K562 (cell line): Measurements from ENCODE around the gene CDX1. TPM values are rescaled to one million over a fixed set of nuclear protein-coding genes. Genes with fewer than 3 reads are reported as not detected.

Source experiments
- ATF1 ChIP-seq, 2 experiments: fragments of 450-650 bp in 1 of 2; IDR thresholded peaks; 2 replicates each; pipeline ENCODE4 v1.6.1; 2016; ENCODE audit warnings: missing compliant biosample characterization in 1 of 2, missing genetic modification characterization in 1 of 2
- BRD9 ChIP-seq: fragments of 450-650 bp; IDR thresholded peaks from 2 replicates; pipeline ENCODE4 v1.6.1; 2018; ENCODE audit warnings: low read depth; ENCODE audit not compliant: partially characterized antibody
- CHD1 ChIP-seq: fragments of 200-600 bp; sonication (generic); IDR thresholded peaks from one replicate; pipeline ENCODE4 v1.6.1; 2012; ENCODE audit warnings: mild to moderate bottlenecking, moderate library complexity, low read length, inconsistent platforms
- CLOCK ChIP-seq: fragments of 250-450 bp; sonication (Bioruptor Pico); IDR thresholded peaks from 2 replicates; pipeline ENCODE4 v1.4.0; 2020; ENCODE audit warnings: mild to moderate bottlenecking, moderate library complexity, borderline replicate concordance
- CXXC5 ChIP-seq: fragments of 250-450 bp; sonication (Bioruptor Pico); IDR thresholded peaks from 2 replicates; pipeline ENCODE4 v1.8.0; 2022; ENCODE audit warnings: inconsistent platforms, mild to moderate bottlenecking, moderate library complexity
- DMBX1 ChIP-seq: fragments of 250-450 bp; sonication (Bioruptor Pico); IDR thresholded peaks from 2 replicates; pipeline ENCODE4 v1.8.0; 2022; ENCODE audit warnings: inconsistent platforms, mild to moderate bottlenecking, moderate library complexity, borderline replicate concordance
- MEF2A ChIP-seq: IDR thresholded peaks from 2 replicates; pipeline ENCODE4 v1.6.1; 2011; ENCODE audit warnings: low read depth, mild to moderate bottlenecking, low read length, moderate library complexity; ENCODE audit not compliant: control insufficient read depth
- NCOA1 ChIP-seq: fragments of 450-650 bp; IDR thresholded peaks from 2 replicates; pipeline ENCODE4 v1.6.1; 2016; ENCODE audit warnings: low read depth
- USF1 ChIP-seq: sonication (generic); formaldehyde crosslinking; IDR thresholded peaks from 2 replicates; pipeline ENCODE4 v1.9.0; 2022; ENCODE audit warnings: mild to moderate bottlenecking, missing genetic modification reagents
- ZEB2 ChIP-seq: fragments of 450-650 bp; IDR thresholded peaks from 2 replicates; pipeline ENCODE4 v1.6.1; 2016
- ZNF655 ChIP-seq: fragments of 250-450 bp; sonication (Bioruptor Pico); IDR thresholded peaks from 2 replicates; pipeline ENCODE4 v1.5.0; 2021
- polyA plus RNA-seq, 8 experiments: library from polyadenylated mRNA; depleted of rRNA in 4 of 8; stranded (reverse) in 5 of 8; unstranded in 3 of 8; fragments of >200 nt; fragmentation: Nextera tagmentation in 2 of 8; fragmentation: Illumina TruSeq in 1 of 8; extraction: Ambion mirVana in 2 of 8; extraction: Trizol in 1 of 8; gene quantifications; 2 replicates each; pipeline versions ENCODE4 v1.2.1 to v1.2.3, GENCODE V29; 2011 to 2014; ENCODE audit warnings: inconsistent platforms in 1 of 8, missing spikeins in 1 of 8
- total RNA-seq, 7 experiments: library from RNA; depleted of rRNA in 6 of 7; stranded (reverse); fragments of >200 nt in 6 of 7; fragmentation: Illumina TruSeq in 2 of 7; extraction: Trizol in 2 of 7; gene quantifications; 2 replicates each; pipeline versions ENCODE4 v1.2.1 to v1.2.3, GENCODE V29; 2011 to 2021; ENCODE audit warnings: low replicate concordance in 1 of 7
- TF ChIP-seq, protein P1 (sequence below): fragments of 250-450 bp; sonication (Bioruptor Pico); IDR thresholded peaks from 2 replicates; pipeline ENCODE4 v1.5.1; 2021; ENCODE audit warnings: mild to moderate bottlenecking
- TF ChIP-seq, protein P2 (sequence below): fragments of 250-450 bp; sonication (Bioruptor Pico); IDR thresholded peaks from 2 replicates; pipeline ENCODE4 v1.8.0; 2022; ENCODE audit warnings: moderate library complexity, mild to moderate bottlenecking, inconsistent platforms
- TF ChIP-seq, protein P3 (sequence below), 2 experiments: fragments of 450-650 bp; IDR thresholded peaks; 2 replicates each; pipeline ENCODE4 v1.6.1; 2016
- TF ChIP-seq, protein P4 (sequence below), 2 experiments: fragments of 450-650 bp; IDR thresholded peaks; 2 replicates each; pipeline ENCODE4 v1.6.1; 2018; ENCODE audit warnings: mild to moderate bottlenecking in 2 of 2, low read depth in 1 of 2; ENCODE audit not compliant: partially characterized antibody in 2 of 2

CDX1 gene
- total and polyA plus RNA-seq, 9 of the 15 experiments (the other 6 are each of a cell fraction or from before 2014, with no cell fraction given): 0.06 to 0.16 TPM; not detected in 7

DNA sequence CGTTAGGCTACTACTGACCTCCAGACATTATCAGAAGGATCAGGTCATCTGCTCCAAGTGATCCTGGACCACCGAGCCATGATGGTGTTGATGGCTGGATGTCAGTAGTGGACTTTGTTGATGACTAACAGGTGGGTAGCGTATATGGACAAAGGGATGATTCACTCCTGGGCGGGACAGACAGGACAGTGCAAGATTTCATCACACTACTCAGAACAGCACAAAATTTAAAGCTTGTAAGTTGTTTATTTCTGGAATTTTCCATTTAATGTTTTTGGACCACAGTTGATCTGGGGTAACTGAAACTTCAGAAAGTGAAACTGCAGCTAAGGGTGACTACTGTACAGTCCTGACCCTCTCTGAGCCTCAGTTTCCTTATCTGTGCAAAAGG lies 23.6 kb upstream of the CDX1 start (continued):
- TF ChIP-seq CXXC5 (peak; percentile 56; the same call in 1 of the 2 replicates), USF1 (CRISPR knock-in tag) (peak; percentile 44; the same call in 1 of the 2 replicates), MEF2A (no peak), ZEB2 (peak; percentile 93), CHD1 (no peak), NCOA1 (peak; percentile 5; the same call in 1 of the 2 replicates), BRD9 (peak; percentile 50), ATF1 (CRISPR knock-in tag; IDR thresholded peaks at IDR 0.05) (no peak), ATF1 (tag; IDR thresholded peaks at IDR 0.05) (peak; percentile 59), DMBX1 (no peak), ZNF655 (no peak), CLOCK (no peak)
- TF ChIP-seq, protein P1, sequence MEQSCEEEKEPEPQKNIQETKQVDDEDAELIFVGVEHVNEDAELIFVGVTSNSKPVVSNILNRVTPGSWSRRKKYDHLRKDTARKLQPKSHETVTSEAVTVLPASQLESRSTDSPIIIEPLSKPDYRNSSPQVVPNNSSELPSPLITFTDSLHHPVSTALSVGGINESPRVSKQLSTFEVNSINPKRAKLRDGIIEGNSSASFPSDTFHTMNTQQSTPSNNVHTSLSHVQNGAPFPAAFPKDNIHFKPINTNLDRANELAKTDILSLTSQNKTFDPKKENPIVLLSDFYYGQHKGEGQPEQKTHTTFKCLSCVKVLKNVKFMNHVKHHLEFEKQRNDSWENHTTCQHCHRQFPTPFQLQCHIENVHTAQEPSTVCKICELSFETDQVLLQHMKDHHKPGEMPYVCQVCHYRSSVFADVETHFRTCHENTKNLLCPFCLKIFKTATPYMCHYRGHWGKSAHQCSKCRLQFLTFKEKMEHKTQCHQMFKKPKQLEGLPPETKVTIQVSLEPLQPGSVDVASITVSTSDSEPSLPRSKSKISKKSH (CRISPR knock-in tag): no peak
- TF ChIP-seq, protein P2, sequence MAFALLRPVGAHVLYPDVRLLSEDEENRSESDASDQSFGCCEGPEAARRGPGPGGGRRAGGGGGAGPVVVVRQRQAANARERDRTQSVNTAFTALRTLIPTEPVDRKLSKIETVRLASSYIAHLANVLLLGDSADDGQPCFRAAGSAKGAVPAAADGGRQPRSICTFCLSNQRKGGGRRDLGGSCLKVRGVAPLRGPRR (CRISPR knock-in tag): no peak
- TF ChIP-seq, protein P3, sequence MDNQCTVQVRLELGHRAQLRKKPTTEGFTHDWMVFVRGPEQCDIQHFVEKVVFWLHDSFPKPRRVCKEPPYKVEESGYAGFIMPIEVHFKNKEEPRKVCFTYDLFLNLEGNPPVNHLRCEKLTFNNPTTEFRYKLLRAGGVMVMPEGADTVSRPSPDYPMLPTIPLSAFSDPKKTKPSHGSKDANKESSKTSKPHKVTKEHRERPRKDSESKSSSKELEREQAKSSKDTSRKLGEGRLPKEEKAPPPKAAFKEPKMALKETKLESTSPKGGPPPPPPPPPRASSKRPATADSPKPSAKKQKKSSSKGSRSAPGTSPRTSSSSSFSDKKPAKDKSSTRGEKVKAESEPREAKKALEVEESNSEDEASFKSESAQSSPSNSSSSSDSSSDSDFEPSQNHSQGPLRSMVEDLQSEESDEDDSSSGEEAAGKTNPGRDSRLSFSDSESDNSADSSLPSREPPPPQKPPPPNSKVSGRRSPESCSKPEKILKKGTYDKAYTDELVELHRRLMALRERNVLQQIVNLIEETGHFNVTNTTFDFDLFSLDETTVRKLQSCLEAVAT (IDR thresholded peaks at IDR 0.05): peak in 1 of 2 experiments; percentile 64; a peak in 1 of 4 replicates
- TF ChIP-seq, protein P4, sequence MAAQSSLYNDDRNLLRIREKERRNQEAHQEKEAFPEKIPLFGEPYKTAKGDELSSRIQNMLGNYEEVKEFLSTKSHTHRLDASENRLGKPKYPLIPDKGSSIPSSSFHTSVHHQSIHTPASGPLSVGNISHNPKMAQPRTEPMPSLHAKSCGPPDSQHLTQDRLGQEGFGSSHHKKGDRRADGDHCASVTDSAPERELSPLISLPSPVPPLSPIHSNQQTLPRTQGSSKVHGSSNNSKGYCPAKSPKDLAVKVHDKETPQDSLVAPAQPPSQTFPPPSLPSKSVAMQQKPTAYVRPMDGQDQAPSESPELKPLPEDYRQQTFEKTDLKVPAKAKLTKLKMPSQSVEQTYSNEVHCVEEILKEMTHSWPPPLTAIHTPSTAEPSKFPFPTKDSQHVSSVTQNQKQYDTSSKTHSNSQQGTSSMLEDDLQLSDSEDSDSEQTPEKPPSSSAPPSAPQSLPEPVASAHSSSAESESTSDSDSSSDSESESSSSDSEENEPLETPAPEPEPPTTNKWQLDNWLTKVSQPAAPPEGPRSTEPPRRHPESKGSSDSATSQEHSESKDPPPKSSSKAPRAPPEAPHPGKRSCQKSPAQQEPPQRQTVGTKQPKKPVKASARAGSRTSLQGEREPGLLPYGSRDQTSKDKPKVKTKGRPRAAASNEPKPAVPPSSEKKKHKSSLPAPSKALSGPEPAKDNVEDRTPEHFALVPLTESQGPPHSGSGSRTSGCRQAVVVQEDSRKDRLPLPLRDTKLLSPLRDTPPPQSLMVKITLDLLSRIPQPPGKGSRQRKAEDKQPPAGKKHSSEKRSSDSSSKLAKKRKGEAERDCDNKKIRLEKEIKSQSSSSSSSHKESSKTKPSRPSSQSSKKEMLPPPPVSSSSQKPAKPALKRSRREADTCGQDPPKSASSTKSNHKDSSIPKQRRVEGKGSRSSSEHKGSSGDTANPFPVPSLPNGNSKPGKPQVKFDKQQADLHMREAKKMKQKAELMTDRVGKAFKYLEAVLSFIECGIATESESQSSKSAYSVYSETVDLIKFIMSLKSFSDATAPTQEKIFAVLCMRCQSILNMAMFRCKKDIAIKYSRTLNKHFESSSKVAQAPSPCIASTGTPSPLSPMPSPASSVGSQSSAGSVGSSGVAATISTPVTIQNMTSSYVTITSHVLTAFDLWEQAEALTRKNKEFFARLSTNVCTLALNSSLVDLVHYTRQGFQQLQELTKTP (IDR thresholded peaks at IDR 0.05; ENCODE audit: low read depth in 1 of 2, partially characterized antibody in 2 of 2): peak in 1 of 2 experiments; percentile 65
